Gastroesophageal sphincter (tissue), 4 donors: ENCODE data around the gene MLF1. TPM values are rescaled to one million over a fixed set of nuclear protein-coding genes. Genes with fewer than 3 reads are reported as not detected.

ENCODE experiments used
- ATAC-seq: fragments of 150-250 bp; one replicate; pipeline ENCODE4 v1.9.1; 2016; ENCODE audit warnings: mild to moderate bottlenecking, moderate library complexity
- H3K27ac ChIP-seq, 4 donors: fragments of 200-600 bp; sonication (generic) in 3 of 4; 1 replicate in 3 of 4; 2 replicates in 1 of 4; pipeline ENCODE4 v1.5.1; 2016 to 2019
- H3K27me3 ChIP-seq: fragments of 200-600 bp; sonication (generic); one replicate; pipeline ENCODE4 v1.5.1; 2019
- H3K36me3 ChIP-seq, 2 donors: fragments of 200-600 bp; sonication (generic); one replicate each; pipeline ENCODE4 v1.5.1; 2019; ENCODE audit warnings: control low read depth in 1 of 2
- H3K4me1 ChIP-seq, 3 donors: fragments of 200-600 bp; sonication (generic); 1 replicate in 2 of 3; 2 replicates in 1 of 3; pipeline ENCODE4 v1.5.1; 2016 to 2019; ENCODE audit warnings: control low read depth in 2 of 3
- H3K4me3 ChIP-seq, 2 donors: fragments of 200-600 bp; sonication (generic); one replicate each; pipeline ENCODE4 v1.5.1; 2019; ENCODE audit warnings: mild to moderate bottlenecking in 1 of 2, moderate library complexity in 1 of 2
- H3K9me3 ChIP-seq, 3 donors: fragments of 200-600 bp; sonication (generic); one replicate each; pipeline ENCODE4 v1.5.1; 2017 to 2019; ENCODE audit warnings: control low read depth in 2 of 3
- EP300 ChIP-seq: sonication (generic); formaldehyde crosslinking; IDR thresholded peaks from one replicate; pipeline ENCODE4 v1.6.1; 2017; ENCODE audit warnings: antibody characterized with exemption, mild to moderate bottlenecking
- POLR2A ChIP-seq, 2 donors: fragments of 450-650 bp; IDR thresholded peaks; one replicate each; pipeline ENCODE4 v1.6.1; 2017; ENCODE audit warnings: antibody characterized with exemption in 2 of 2, mild to moderate bottlenecking in 2 of 2, moderate library complexity in 1 of 2
- POLR2AphosphoS5 ChIP-seq: sonication (generic); formaldehyde crosslinking; IDR thresholded peaks from one replicate; pipeline ENCODE4 v1.6.1; 2017; ENCODE audit warnings: antibody characterized with exemption
- WGBS, 2 donors: methylation state at CpG; one replicate each; pipeline ENCODE4 v1.1.5; 2018; ENCODE audit warnings: low coverage in 1 of 2; 5-methylcytosine and 5-hydroxymethylcytosine counted together
- small RNA-seq, 4 donors: library from RNA; depleted of rRNA; stranded (forward); fragments of <200 nt; gene quantifications; one replicate each; pipeline ENCODE3, GENCODE V24; 2016
- total RNA-seq, 4 donors: library from RNA; depleted of rRNA; stranded (reverse); fragments of >200 nt; gene quantifications; one replicate each; pipeline ENCODE4 v1.1.0, GENCODE V29; 2016
- TF ChIP-seq, protein P1 (sequence below), 4 experiments: fragments of 200-600 bp in 2 of 4; fragments of 450-650 bp in 2 of 4; sonication (generic) in 1 of 4; IDR thresholded peaks; one replicate each; pipeline ENCODE4 v1.5.1; 2017 to 2019; ENCODE audit warnings: antibody characterized with exemption in 4 of 4, mild to moderate bottlenecking in 2 of 4, moderate library complexity in 2 of 4

The MLF1 gene
- total RNA-seq, 4 donors from 2014 or later: 8.1 to 21.2 (median 14.8) TPM

DNA sequence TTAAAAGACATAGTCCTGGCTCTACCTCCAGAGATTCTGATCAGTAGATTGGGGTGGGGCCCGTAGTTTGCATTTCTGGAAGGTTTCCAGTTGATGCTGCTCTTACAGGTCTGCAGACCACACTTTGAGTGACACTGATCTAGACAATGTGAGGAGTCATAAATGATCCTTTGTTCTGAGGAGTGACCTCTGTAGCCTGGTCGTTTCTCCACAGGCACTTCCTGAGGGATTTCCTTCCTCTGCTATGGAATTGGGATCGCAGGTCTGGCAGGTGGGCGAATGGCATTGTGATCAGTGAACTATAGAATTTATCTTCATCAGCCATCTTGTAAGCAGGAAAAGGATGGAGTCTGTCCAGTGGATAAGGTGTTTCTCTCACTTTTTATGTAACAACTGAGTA lies 78.8 kb downstream of the MLF1 start:
- no peak overlapping the region for H3K27ac ChIP-seq
- no peak overlapping the region for H3K4me3 ChIP-seq
- peaks cover 0 to 27% (median 6%) of the 10 kb centered on the region in 3 donors for H3K4me1 ChIP-seq
- H3K9me3 ChIP-seq: no peaks in the 10 kb centered on the region
- no peaks in the 10 kb centered on the region for H3K27me3 ChIP-seq
- TF ChIP-seq POLR2A (IDR thresholded peaks at IDR 0.05) (no peak), EP300 (no peak), POLR2AphosphoS5 (no peak)
- TF ChIP-seq, protein P1, sequence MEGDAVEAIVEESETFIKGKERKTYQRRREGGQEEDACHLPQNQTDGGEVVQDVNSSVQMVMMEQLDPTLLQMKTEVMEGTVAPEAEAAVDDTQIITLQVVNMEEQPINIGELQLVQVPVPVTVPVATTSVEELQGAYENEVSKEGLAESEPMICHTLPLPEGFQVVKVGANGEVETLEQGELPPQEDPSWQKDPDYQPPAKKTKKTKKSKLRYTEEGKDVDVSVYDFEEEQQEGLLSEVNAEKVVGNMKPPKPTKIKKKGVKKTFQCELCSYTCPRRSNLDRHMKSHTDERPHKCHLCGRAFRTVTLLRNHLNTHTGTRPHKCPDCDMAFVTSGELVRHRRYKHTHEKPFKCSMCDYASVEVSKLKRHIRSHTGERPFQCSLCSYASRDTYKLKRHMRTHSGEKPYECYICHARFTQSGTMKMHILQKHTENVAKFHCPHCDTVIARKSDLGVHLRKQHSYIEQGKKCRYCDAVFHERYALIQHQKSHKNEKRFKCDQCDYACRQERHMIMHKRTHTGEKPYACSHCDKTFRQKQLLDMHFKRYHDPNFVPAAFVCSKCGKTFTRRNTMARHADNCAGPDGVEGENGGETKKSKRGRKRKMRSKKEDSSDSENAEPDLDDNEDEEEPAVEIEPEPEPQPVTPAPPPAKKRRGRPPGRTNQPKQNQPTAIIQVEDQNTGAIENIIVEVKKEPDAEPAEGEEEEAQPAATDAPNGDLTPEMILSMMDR (IDR thresholded peaks at IDR 0.05): no peak
- ATAC-seq: no peak
- H3K36me3 ChIP-seq: peaks cover 0 to 78% of the 10 kb centered on the region in 2 donors
- WGBS, 2 donors: 53 to 87% methylated on average over 2 to 4 of the region's 4 CpGs

DNA sequence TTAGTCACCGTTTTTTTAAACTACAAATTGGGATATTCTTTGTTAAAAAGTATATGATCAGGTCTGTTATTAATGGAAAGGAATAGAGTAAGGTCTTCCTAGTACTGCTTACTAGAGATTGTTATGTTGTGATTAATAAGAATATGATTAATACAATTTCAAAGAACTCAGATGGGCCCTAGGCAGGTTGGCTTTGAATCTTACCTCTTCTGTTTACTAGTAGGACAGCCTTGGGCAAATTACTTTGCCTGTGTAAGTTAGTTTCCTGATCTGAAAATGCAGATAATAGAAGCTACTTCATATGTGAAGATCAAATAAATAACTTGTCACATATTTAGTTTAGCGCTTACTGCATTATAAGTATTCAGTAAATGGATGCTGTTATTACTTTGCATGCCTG lies 80.2 kb downstream of the MLF1 start:
- ATAC-seq: no peak
- Histone ChIP-seq H3K27ac (no peak overlapping the region), H3K36me3 (peaks cover 0 to 92% of the 10 kb centered on the region in 2 donors), H3K27me3 (no peaks in the 10 kb centered on the region), H3K9me3 (no peaks in the 10 kb centered on the region), H3K4me3 (no peak overlapping the region), H3K4me1 (peaks cover 0 to 14% (median 0%) of the 10 kb centered on the region in 3 donors)
- 92 to 95% methylated on average over 2 of the region's 2 CpGs for WGBS, 2 donors
- TF ChIP-seq, protein P1 (IDR thresholded peaks at IDR 0.05): no peak
- TF ChIP-seq EP300 (no peak), POLR2AphosphoS5 (no peak), POLR2A (IDR thresholded peaks at IDR 0.05) (no peak)

DNA sequence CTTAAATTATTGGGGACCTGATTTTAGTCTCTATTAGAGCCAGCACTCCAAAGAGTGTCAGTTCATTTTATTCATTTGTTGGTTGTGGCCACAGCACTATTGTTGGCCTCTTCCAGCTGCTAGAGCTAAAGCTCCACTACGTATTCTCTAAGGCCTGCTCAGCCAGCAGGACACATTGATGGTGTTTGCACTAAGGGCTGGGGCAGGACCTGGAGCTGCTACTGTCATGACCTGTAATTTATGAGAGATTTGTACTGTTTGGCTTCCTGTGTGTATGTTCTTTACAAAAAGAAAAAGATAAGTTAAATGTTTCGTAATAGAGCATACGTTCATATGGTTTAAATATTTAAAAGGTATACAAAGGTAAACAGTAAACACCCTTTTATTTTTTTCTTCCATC lies 81.5 kb downstream of the MLF1 start:
- TF ChIP-seq, protein P1 (IDR thresholded peaks at IDR 0.05): no peak
- TF ChIP-seq POLR2AphosphoS5 (no peak), POLR2A (IDR thresholded peaks at IDR 0.05) (no peak), EP300 (no peak)
- no peak for ATAC-seq
- Histone ChIP-seq H3K36me3 (peaks cover 0 to 92% of the 10 kb centered on the region in 2 donors), H3K27me3 (no peaks in the 10 kb centered on the region), H3K4me3 (no peak overlapping the region), H3K27ac (no peak overlapping the region), H3K9me3 (no peaks in the 10 kb centered on the region), H3K4me1 (peaks cover 0 to 7% (median 0%) of the 10 kb centered on the region in 3 donors)
- 77 to 90% methylated on average over 3 of the region's 3 CpGs for WGBS, 2 donors

Small RNAs within 50 kb of the gene (small RNA-seq; reads per million reads assigned to genes)
- 0 reads per million in 4 donors for gene AC025033.1

Other genes starting within 250 kb of the MLF1 start
- 10 to 100 TPM; 43.9 to 71.6 (median 51.4) TPM for gene GFM1, start 73.3 kb downstream of the MLF1 start, total RNA-seq
- gene LXN, start 101.5 kb downstream of the MLF1 start, total RNA-seq: 10 to 100 TPM in 1 of 4 donors, 1 to 10 TPM in 3; 4.0 to 23.6 (median 6.7) TPM
- gene RARRES1, start 161.3 kb downstream of the MLF1 start, total RNA-seq: 100 to 1,000 TPM in 1 of 4 donors, 10 to 100 TPM in 2, 1 to 10 TPM in 1; 4.8 to 110 (median 42.7) TPM
- gene MFSD1, start 230.9 kb downstream of the MLF1 start, total RNA-seq: 10 to 100 TPM; 36.3 to 93.8 (median 65.2) TPM